Activated T-cell treated with anti-CD3 and anti-CD28 coated beads for 1 hour (primary cell): Measurements from ENCODE around the gene SH3PXD2A.
"Not testable (repeated sequence)": the region's sequence is repeated elsewhere in the genome, so short reads cannot be mapped to it uniquely, and the experiment has no call there.

ENCODE experiments used
- DNase-seq: peaks from one replicate; pipeline ENCODE4 v3.0.0-alpha.2; 2020; ENCODE audit warnings: low read depth

Gene SH3PXD2A

DNA sequence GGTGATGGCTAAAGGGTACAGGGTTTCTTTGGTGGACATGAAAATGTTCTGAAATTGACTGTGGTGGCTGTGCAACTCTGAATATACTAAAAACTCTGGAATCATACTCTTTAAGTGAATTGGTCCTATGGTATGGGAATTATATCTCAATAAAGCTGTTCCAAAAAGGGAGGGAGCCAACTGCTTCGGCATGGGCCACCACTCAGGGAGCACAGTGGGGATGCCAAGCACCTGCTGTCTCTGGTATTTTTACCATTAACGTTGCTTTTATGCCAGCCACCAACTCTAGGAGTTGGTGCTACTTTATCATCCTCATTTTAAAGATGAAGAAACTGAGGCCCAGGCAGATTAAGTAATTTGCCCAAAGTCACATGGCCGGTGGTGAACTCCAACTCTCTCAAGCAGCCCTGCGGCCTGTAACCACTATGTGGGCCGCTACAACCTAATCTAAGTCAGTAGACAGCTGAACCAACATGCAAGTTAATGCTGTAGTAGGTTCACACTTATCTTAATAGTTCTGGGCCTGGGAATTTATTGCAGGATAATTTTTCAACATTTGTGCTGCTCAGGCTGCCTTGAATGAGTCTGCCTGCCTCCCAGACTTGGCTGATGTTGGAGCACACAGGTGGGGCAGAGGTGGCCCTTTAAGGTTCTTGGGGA lies 20.8 kb downstream of the SH3PXD2A start:
- DNase-seq = no peak

DNA sequence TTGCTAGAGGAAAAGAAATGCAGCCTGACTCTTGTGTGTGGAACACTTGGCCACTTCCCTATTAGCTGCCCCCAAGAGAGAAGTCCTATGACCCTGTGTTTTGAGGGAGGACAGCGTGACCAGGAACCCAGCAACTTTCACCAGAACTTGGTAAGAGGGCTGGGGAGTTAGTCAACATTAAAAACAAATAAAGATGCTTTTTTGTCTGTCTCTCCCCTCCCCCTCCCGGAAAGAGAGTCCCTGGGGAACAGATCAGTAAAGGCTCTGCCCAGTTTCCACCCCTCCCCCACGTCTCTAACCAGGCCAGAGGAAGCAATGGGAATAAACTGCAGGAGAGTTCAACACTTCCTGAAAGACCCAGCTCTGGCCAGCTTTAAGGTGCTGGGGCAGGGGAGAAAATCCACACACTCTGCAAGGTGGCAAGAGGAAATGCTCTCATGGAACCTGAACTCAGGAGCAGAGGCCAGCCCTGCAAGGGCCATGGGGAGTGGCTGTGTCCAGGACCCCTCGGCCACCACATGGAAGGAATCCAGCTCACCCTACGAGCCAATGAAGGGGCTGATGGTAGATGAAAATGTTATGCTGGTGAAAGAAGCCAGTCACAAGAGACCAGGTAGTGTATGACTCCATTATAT lies 21.5 kb downstream of the SH3PXD2A start:
- DNase-seq = no peak

DNA sequence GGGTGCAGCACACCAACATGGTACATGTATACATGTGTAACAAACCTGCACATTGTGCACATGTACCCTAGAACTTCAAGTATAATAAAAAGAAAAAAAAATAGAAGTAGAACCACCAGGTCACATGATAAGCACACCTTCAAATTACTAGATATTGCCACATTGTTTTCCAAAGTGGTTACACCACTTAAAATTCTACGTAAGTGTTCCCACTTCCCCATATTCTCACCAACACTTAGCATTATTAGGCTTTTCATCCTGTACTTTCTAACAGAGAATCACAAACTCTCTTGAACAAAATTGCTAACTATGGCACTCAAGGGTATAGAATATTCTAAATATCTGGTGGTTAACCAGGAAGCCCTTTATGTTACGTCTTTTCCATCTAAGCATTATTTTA lies 22.6 kb downstream of the SH3PXD2A start:
- no peak for DNase-seq

DNA sequence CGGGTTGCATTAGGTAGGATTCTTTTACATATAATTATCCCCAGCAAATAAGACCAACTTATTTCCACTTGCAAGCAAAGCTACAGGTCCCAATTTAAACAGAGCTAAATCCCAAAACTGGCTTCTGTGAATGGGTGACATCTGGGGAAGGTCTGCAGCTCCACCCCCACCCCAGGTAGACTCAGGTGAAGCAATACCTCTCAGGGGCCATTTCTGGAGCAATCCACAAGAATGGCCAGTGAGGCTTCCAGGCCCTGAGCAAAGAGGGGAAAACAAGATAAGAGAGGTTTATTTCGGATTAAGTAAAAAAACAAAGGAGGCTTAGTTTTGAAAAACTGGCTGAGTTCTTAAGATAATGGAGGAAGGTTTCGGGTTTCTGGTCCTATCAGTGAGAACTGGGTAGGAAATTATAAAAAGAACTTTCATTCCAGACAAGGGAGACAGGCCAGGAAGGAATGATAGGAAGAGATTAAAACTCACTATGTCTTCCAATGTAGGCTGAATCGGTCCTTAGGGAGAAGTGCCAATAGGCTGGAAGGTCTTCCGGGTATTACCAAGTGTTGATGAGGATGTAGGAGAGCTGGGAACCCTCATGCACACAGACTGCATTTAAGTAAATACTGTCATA lies 25.4 kb downstream of the SH3PXD2A start:
- DNase-seq = no peak

GRCh38 chr10:103829278-103829677 lies 26.1 kb downstream of the SH3PXD2A start:
- DNase-seq = no peak

- DNase-seq = no peak
Observed at GRCh38 chr10:103828587-103829197, 26.7 kb downstream of the SH3PXD2A start.

DNA sequence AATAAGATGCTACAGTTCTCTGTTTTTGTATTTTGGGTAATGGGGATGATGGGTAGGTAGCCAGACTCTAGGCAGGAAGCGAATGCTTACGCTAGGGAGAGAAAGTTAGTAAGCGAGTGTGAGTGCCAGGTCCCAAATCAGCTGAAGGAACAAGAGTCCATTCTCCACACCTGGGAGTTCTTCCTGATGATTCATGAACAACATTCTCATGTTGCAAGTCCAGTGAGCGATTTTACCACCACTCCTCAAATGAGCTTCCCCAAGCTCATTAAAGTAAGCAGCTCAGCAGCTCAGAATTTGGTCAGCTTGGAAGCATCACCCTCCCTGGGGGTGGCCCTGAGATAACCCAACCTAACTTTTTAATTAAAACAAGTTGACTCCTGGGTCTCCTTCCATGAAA lies 27.3 kb downstream of the SH3PXD2A start:
- no peak for DNase-seq

DNA sequence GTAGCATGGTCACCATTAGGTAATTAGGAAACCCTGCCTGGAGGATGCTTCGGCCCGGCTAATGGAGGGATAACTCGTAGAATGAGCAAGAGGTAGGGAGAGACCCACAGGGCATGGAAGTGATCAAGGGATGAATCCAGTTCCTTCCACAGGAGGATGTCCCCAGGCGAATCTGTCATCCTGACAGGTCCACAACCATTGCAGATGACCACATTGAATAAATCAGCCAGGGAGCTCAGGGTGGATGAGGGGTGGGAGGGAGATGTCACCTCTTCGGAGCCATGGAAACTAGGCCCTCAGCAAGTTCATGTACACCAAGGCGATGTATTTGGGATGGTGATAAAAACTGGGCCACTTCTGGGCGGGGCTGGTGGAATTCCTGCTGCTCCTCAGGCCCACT lies 28.5 kb downstream of the SH3PXD2A start:
- no peak for DNase-seq

DNA sequence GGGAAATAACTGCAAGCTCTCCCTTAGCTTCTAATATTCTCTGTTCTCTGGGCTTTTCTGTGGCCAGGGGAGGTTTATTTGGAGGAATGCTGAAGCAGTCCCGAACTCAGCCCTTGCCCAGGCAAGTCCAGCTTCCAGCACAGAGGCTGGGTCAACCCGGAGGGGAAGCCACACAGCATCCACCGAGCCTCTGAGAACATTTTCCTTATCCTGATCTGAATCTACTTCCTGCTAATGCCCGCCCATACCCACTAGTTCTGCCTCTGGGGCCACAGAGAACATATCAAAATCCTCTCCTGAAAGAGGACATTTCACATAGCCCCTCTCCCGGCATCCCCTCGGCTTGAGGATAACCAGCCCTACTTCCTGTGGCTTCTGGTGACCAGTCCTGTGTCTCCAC lies 31.1 kb downstream of the SH3PXD2A start:
- DNase-seq = no peak

- DNase-seq = no peak
Observed at GRCh38 chr10:103823706-103824272, 31.6 kb downstream of the SH3PXD2A start.

DNA sequence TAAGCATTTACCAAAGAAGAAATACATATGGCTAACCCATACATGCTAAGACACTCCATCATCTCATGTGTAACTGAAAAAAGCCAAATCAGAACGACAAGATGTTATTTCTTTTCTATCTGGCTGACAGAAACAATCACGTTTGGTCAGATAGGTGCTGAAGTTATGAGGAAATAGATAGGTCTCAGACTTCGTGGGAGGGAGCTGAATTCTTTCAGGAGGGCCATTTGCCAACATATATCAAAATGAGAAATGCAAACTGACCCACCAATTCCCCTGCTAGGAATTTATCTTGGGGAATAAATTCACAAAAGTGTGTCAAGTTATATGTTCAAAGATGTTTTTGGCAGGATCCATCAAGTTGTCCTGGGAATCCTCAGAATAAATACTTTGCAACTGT lies 32.6 kb downstream of the SH3PXD2A start:
- no peak for DNase-seq

- DNase-seq = no peak
Observed at GRCh38 chr10:103822107-103822716, 33.2 kb downstream of the SH3PXD2A start.

- no peak for DNase-seq
Observed at GRCh38 chr10:103820101-103821062, 35.0 kb downstream of the SH3PXD2A start.

- no peak for DNase-seq
Observed at GRCh38 chr10:103819493-103819892, 35.9 kb downstream of the SH3PXD2A start.

DNA sequence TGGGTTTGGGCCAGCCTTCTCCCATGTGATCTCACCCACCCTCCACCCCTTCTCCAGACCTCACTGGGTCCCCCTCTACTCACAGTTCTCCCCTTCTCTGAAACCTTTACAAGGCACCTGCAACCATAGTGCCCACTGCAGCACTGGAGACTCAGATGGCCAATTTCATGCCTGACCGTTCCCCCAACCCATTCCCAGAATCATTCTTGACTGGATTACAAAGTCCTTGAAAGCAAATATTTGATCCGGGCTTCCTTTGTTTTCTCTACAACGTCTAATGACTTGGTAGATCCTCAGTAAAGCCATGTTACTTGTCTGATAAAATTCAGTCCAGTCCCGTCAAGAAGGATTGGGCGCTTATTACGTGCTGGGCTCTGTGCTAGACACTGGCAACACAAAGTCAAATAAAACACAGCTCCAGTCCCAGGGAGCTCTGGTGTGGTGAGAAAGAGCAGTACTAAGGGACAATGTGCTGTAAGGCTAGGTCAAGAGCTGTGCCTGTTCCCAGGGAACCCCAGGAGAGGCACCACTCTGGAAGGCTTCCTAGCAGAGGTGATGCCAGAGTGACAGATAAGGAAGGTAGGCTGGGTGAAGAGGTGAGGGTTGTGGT lies 36.5 kb downstream of the SH3PXD2A start:
- no peak for DNase-seq

DNA sequence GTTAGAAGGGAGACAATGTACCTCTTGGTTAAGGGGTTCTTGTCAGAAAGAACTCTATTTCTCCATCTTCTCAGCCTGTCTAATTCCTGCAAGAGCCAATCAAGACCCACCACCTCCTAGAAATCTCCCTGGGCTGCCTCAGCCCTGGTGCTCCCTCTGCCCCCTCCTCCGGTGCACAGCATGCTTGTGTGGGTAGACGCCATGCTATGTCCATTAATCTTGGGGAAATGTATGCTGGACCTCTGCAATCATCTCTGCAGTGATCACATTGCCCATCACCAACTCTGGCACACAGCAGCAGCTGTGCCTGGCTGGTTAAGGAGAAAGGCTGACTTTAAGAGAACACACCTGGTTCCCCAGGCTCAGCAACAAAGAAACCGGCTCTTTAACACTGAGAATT lies 37.3 kb downstream of the SH3PXD2A start:
- no peak for DNase-seq

GRCh38 chr10:103816431-103816830 lies 38.9 kb downstream of the SH3PXD2A start:
- no peak for DNase-seq

DNA sequence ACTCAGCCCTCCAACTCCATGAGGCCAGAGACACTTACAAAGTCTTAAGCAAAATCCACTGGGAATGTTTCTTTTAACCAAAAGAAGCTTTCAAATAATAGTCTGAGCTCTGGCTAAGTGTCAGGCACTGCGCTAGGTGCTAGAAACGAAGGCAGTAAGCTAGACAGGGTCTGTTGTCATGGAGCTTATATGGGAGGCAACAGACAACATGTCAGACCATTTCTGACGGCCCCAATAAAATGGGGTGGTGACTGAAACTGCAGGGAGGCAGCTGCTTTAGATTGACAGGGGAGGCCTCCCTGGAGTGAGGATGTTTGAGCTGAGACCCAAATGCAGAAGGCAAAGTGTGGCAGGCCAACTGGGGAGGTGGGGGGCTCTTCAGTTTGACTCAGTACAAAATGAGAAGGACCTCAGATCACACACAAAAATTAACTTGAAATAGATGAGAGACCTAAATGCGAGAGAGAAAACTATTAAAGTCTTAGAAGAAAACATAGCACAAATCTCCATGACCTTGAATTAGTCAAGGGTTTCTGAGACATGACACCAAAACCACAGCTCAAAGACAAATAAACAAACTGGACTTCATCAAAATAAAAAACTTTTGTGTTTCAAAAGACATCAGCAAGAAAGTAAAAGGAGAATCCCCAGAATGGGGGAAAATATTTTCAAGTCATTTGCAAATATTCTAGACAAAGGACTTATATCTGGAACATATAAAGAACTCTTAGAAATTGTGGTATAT lies 40.6 kb downstream of the SH3PXD2A start:
- no peak for DNase-seq

DNA sequence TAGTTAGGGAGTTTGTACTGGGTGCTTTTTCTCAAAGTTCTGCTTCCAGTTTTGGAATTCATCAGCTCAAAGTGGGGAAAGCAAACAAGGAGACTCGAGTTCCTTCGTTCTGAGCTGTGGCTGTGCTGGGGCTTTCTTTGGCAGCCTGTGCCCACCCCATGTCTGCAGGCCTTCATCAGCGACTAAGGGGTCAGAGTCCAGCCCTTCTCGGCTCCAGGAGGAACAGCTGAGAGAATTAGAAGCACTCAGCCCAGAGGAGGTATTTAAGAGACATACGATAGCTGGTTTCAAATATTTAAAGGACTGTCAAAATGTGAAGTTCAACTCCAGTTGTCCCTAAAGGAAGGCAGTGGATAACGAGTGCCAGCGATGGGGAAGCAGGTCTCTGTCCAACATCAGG lies 41.3 kb downstream of the SH3PXD2A start:
- no peak for DNase-seq

GRCh38 chr10:103813312-103813711 lies 42.1 kb downstream of the SH3PXD2A start:
- not testable (repeated sequence) for DNase-seq
